ENCODE measurements around the gene MRPL14.

- TF ChIP-seq CTCF (IDR thresholded peaks at IDR 0.05) (no peak), ZFX (IDR thresholded peaks at IDR 0.05; ENCODE audit: borderline replicate concordance) (no peak)
Measured at GRCh38 chr6:44143731-44144130, 16.5 kb upstream of the MRPL14 start.
